ENCODE measurements around the gene HHIPL1.
"Not testable (repeated sequence)": the region's sequence is repeated elsewhere in the genome, so short reads cannot be mapped to it uniquely, and the experiment has no call there.

Gene HHIPL1

GRCh38 chr14:99660794-99661193 lies 15.9 kb downstream of the HHIPL1 start:
- no peak for DNase-seq (ENCODE audit: low read depth)

GRCh38 chr14:99661206-99661605 lies 16.3 kb downstream of the HHIPL1 start:
- not testable (repeated sequence) for DNase-seq (ENCODE audit: low read depth)

GRCh38 chr14:99662846-99663245 lies 17.9 kb downstream of the HHIPL1 start:
- DNase-seq (ENCODE audit: low read depth) = no peak

- no peak for DNase-seq (ENCODE audit: low read depth)
Measured at GRCh38 chr14:99663386-99664057, 18.6 kb downstream of the HHIPL1 start.

- DNase-seq (ENCODE audit: low read depth) = no peak
Measured at GRCh38 chr14:99664058-99664936, 19.4 kb downstream of the HHIPL1 start.

- no peak for DNase-seq (ENCODE audit: low read depth)
Measured at GRCh38 chr14:99664937-99665273, 20.0 kb downstream of the HHIPL1 start.

- no peak for DNase-seq (ENCODE audit: low read depth)
Measured at GRCh38 chr14:99666533-99666932, 21.6 kb downstream of the HHIPL1 start.

GRCh38 chr14:99667045-99667444 lies 22.1 kb downstream of the HHIPL1 start:
- DNase-seq (ENCODE audit: low read depth) = no peak

GRCh38 chr14:99667821-99668220 lies 22.9 kb downstream of the HHIPL1 start:
- DNase-seq (ENCODE audit: low read depth) = no peak

GRCh38 chr14:99668307-99669295 lies 23.7 kb downstream of the HHIPL1 start:
- DNase-seq (ENCODE audit: low read depth) = no peak

- no peak for DNase-seq (ENCODE audit: low read depth)
Measured at GRCh38 chr14:99670361-99671234, 25.7 kb downstream of the HHIPL1 start.

- no peak for DNase-seq (ENCODE audit: low read depth)
Measured at GRCh38 chr14:99671235-99672224, 26.6 kb downstream of the HHIPL1 start.

- no peak for DNase-seq (ENCODE audit: low read depth)
Measured at GRCh38 chr14:99672506-99673304, 27.8 kb downstream of the HHIPL1 start.

GRCh38 chr14:99673305-99674063 lies 28.6 kb downstream of the HHIPL1 start:
- DNase-seq (ENCODE audit: low read depth) = no peak

- DNase-seq (ENCODE audit: low read depth) = no peak
Measured at GRCh38 chr14:99674064-99674650, 29.2 kb downstream of the HHIPL1 start.

- no peak for DNase-seq (ENCODE audit: low read depth)
Measured at GRCh38 chr14:99674776-99675381, 29.9 kb downstream of the HHIPL1 start.

- no peak for DNase-seq (ENCODE audit: low read depth)
Measured at GRCh38 chr14:99675382-99675835, 30.5 kb downstream of the HHIPL1 start.
